D341Med (cell line): ENCODE results near the gene HOXA5.

Experiments
- DNase-seq: peaks from one replicate; pipeline ENCODE4 v3.0.0; 2012; ENCODE audit warnings: low spot score

HOXA5 gene

GRCh38 chr7:27159266-27160144, 16.0 kb upstream of the HOXA5 start:
- no peak for DNase-seq

- no peak for DNase-seq
These were observed 15.2 kb upstream of the HOXA5 start for GRCh38 chr7:27158436-27159265.

GRCh38 chr7:27157702-27158431, 14.4 kb upstream of the HOXA5 start:
- no peak for DNase-seq

GRCh38 chr7:27156916-27157701, 13.6 kb upstream of the HOXA5 start:
- no peak for DNase-seq

- DNase-seq = peak; percentile 40
These were observed 13.0 kb upstream of the HOXA5 start, which contains the start of gene HOXA7 for GRCh38 chr7:27156508-27156898. Gene HOXA7 (minus strand): TSS chr7:27156675. CDS start chr7:27156545, 130 bp downstream.

GRCh38 chr7:27155816-27156507, 12.5 kb upstream of the HOXA5 start:
- no peak for DNase-seq

GRCh38 chr7:27154901-27155815, 11.7 kb upstream of the HOXA5 start:
- peak; percentile 29 for DNase-seq

- peak; percentile 21 for DNase-seq
These were observed 10.9 kb upstream of the HOXA5 start for GRCh38 chr7:27154369-27154768.

GRCh38 chr7:27153526-27153925, 10.0 kb upstream of the HOXA5 start:
- DNase-seq = no peak

- DNase-seq = peak; percentile 31
These were observed 9.4 kb upstream of the HOXA5 start for GRCh38 chr7:27152816-27153442.

GRCh38 chr7:27151931-27152815, 8.7 kb upstream of the HOXA5 start, which contains the start of gene HOXA3:
Gene HOXA3 (minus strand): TSS chr7:27152583. CDS start chr7:27110640, 41,943 bp downstream.
- peak; percentile 38 for DNase-seq

- DNase-seq = no peak
These were observed 8.0 kb upstream of the HOXA5 start for GRCh38 chr7:27151341-27151930.

- DNase-seq = peak; percentile 93
These were observed 7.3 kb upstream of the HOXA5 start for GRCh38 chr7:27150568-27151340.

- no peak for DNase-seq
These were observed 6.5 kb upstream of the HOXA5 start for GRCh38 chr7:27149842-27150567.

- no peak for DNase-seq
These were observed 5.5 kb upstream of the HOXA5 start for GRCh38 chr7:27148756-27149641.
